ENCODE data around the gene POLR1G.

Gene POLR1G, protein sequence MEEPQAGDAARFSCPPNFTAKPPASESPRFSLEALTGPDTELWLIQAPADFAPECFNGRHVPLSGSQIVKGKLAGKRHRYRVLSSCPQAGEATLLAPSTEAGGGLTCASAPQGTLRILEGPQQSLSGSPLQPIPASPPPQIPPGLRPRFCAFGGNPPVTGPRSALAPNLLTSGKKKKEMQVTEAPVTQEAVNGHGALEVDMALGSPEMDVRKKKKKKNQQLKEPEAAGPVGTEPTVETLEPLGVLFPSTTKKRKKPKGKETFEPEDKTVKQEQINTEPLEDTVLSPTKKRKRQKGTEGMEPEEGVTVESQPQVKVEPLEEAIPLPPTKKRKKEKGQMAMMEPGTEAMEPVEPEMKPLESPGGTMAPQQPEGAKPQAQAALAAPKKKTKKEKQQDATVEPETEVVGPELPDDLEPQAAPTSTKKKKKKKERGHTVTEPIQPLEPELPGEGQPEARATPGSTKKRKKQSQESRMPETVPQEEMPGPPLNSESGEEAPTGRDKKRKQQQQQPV

DNA sequence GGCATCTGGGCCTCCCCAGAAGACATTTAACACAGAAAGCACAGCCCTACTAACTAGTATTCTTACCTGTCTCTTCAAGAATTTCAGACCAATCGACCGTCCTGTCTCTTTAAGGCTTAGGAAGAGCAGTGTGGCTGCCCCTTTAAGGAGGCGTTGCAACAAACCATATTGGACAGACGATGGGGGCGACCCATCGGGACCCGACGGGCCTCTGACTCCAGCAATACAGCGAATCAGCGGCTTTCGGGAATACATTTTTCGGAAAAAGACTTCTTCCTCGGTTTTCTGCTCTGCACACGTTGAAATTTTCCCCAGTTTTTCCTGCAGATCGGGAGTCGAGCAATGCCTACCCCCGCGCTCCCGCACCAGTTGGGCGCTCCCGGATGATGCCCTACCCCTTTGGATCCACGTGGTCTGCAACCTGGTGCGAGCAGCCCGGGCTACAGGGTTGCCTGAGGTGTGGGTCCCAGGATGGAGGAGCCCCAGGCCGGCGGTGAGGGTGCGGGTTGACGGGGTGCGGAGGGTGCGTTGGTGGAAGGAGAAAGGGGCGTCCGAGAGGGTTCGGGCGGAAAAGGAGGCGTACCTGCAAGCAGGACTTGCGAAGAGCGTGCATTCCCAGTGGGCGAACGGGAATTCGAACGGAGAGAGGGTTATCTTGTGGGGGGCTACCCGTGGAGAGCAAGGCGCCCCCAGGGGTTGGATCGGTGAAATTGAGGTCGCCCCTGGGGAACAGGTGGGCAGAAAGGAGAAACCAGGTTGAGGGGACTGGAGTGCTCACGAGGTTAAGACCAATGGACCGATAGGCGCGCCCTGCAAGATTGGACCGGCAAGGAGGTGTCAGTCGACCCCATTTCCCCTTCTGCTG, at the start of gene POLR1G:
Gene POLR1G, plus strand, starts transcription at position 419 of the 865 bp plus-strand sequence. Its CDS starts 53 bp downstream, at position 472.
- TF ChIP-seq, protein P1, sequence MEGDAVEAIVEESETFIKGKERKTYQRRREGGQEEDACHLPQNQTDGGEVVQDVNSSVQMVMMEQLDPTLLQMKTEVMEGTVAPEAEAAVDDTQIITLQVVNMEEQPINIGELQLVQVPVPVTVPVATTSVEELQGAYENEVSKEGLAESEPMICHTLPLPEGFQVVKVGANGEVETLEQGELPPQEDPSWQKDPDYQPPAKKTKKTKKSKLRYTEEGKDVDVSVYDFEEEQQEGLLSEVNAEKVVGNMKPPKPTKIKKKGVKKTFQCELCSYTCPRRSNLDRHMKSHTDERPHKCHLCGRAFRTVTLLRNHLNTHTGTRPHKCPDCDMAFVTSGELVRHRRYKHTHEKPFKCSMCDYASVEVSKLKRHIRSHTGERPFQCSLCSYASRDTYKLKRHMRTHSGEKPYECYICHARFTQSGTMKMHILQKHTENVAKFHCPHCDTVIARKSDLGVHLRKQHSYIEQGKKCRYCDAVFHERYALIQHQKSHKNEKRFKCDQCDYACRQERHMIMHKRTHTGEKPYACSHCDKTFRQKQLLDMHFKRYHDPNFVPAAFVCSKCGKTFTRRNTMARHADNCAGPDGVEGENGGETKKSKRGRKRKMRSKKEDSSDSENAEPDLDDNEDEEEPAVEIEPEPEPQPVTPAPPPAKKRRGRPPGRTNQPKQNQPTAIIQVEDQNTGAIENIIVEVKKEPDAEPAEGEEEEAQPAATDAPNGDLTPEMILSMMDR (IDR thresholded peaks at IDR 0.05; ENCODE audit: insufficient read depth, low read depth, low read length, missing control alignments): no peak
- peak within 1 kb of the TSS; percentile 100 for H3K4me3 ChIP-seq (ENCODE audit: low read length)
- DNase-seq (ENCODE audit: low read depth): peak; percentile 89

DNA sequence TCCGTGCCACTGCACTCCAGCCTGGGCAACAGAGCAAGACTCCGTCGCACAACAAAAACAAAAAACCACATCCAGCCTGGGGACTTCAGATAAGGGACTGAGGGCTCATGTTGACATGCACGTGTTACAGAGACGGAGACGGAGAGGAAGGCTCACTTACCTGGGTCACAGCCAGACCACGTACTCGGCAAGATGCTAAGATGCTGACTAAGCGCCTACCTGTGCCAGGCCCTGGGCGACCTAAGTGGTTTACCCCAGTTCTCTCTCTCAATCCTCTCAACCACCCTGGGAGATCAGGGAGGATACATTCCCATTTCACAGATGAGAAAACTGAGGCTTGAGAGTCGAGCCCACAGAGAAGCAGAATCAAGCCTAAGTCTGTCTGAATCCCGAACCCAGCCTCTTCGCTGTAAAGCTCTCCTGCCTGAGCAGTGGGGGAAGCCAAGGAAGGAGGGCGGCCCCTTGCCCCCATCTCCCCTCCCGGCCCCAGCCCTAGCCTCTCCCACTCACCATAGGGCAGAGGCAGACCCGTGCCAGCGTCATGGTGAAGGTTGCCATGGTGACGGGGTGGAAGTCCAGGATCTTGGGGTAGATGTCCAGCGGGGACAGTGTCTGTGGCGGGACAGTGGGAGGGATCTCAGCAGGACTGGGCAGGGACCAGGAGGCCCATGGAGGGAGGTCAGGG, 49.5 kb upstream of the POLR1G start:
- H3K4me3 ChIP-seq (ENCODE audit: low read length): no peak overlapping the region
- no peak for DNase-seq (ENCODE audit: low read depth)
- TF ChIP-seq, protein P1 (IDR thresholded peaks at IDR 0.05; ENCODE audit: insufficient read depth, low read depth, low read length, missing control alignments): no peak

DNA sequence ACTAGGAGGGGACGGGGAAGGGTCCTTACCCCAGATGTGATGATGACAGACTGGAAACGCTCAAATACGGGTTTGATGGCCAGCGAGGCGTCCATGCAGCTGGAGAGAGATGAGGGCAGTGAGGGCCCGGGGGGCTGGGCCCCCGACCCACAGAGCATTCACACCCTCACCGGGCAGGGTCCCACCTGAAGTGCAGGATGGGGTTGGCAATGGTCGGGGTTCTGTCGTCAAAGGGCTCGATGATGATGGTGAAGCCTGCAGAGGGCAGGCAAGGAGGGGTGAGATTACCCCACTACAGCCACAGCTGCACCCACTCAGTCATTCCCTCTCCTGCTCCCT, 49.0 kb upstream of the POLR1G start:
- no peak overlapping the region for H3K4me3 ChIP-seq (ENCODE audit: low read length)
- no peak for DNase-seq (ENCODE audit: low read depth)
- TF ChIP-seq, protein P1 (IDR thresholded peaks at IDR 0.05; ENCODE audit: insufficient read depth, low read depth, low read length, missing control alignments): no peak

DNA sequence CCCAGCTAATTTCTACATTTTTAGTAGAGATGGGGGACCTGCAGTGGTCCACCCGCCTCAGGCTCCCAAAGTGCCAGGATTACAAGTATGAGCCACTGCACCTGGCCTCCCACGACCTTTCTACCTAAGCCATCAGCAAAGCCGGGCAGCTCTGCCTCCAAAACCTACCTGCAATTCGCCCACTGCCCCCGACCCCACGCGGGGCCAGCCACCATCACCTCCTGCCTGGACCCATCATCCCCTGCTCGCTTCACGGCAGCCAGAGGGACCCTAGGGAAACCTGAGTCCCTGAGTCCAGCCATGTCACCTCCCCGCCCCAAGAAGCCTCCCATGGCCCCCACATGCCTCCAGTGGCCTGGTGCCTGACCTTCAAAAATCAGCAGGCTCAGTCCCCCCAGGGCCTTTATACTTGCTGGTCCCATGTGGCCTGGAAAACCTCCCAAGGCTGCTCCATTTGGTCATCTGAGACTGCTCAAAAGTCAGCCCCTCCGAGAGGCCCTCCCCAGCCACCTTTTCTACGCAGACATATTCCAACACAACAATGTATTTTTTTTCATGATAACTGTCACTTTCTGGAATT, 48.1 kb upstream of the POLR1G start:
- DNase-seq (ENCODE audit: low read depth): no peak
- H3K4me3 ChIP-seq (ENCODE audit: low read length): no peak overlapping the region
- TF ChIP-seq, protein P1 (IDR thresholded peaks at IDR 0.05; ENCODE audit: insufficient read depth, low read depth, low read length, missing control alignments): no peak

DNA sequence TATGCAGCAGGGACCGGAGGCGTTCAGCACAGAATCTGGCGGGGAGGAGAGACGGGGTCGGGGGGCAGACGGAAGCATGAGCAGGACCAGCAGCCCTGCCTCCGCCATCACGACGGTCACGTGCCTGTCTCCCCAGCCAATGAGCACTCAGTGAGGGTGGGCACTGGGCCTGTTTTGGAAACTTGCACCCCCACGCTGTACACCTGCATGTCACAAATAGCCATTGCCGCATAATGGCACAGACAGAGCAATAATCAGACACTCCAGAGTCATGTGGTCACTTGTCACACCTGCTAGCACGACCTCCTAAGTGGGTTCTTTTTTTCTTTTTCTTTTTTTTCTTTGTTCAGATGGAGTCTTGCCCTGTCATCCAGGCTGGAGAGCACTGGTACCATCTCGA, 44.8 kb upstream of the POLR1G start:
- no peak overlapping the region for H3K4me3 ChIP-seq (ENCODE audit: low read length)
- TF ChIP-seq, protein P1 (IDR thresholded peaks at IDR 0.05; ENCODE audit: insufficient read depth, low read depth, low read length, missing control alignments): no peak
- no peak for DNase-seq (ENCODE audit: low read depth)

DNA sequence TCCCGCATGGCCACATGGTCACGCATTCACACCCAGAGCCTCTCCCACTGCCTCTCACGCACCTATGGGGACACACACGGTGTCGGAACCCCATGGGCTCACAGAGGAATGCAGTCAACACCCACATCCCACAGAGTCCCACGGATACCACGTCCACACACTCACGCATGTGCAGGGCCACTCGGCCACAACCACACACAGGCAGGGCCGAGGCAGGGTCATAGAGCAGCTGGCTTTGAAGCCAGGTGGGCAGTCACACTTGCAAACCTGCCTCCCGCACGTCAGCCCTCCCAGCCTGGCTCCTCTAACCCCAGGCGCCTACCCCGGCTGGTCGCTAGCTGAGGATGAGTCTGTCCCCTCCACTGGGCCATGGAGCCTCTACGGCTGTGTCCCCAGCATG, 44.2 kb upstream of the POLR1G start:
- TF ChIP-seq, protein P1 (IDR thresholded peaks at IDR 0.05; ENCODE audit: insufficient read depth, low read depth, low read length, missing control alignments): no peak
- no peak overlapping the region for H3K4me3 ChIP-seq (ENCODE audit: low read length)
- no peak for DNase-seq (ENCODE audit: low read depth)

Measured in epithelial cell of esophagus (primary cell).